Thoracic aorta (tissue), 2 donors: ENCODE measurements around the gene TPX2. TPM values are rescaled to one million over a fixed set of nuclear protein-coding genes. Genes with fewer than 3 reads are reported as not detected.

Source experiments
- ATAC-seq: fragments of 150-250 bp; one replicate; pipeline ENCODE4 v1.8.0; 2017; ENCODE audit warnings: low read depth; ENCODE audit not compliant: insufficient number of reproducible peaks, low FRiP score
- DNase-seq: peaks from one replicate; pipeline ENCODE4 v3.0.0-alpha.2; 2020; ENCODE audit warnings: low spot score
- H3K27ac ChIP-seq, 2 donors: fragments of 200-600 bp; sonication (generic); 1 replicate in 1 of 2; 2 replicates in 1 of 2; pipeline ENCODE4 v1.5.1; 2016; ENCODE audit warnings: mild to moderate bottlenecking in 2 of 2, moderate library complexity in 2 of 2
- H3K27me3 ChIP-seq: fragments of 200-600 bp; sonication (generic); replicated peaks from 2 replicates; pipeline ENCODE4 v1.6.0; 2016; ENCODE audit warnings: mild to moderate bottlenecking; ENCODE audit not compliant: insufficient read depth
- H3K36me3 ChIP-seq: fragments of 200-600 bp; sonication (generic); one replicate; pipeline ENCODE4 v1.5.1; 2016
- H3K4me1 ChIP-seq, 2 donors: fragments of 200-600 bp; sonication (generic); 1 replicate in 1 of 2; 2 replicates in 1 of 2; pipeline versions ENCODE4 v1.5.1 to v1.6.0; 2016; ENCODE audit warnings: low read depth in 2 of 2, mild to moderate bottlenecking in 1 of 2; ENCODE audit not compliant: control insufficient read depth in 1 of 2
- H3K4me3 ChIP-seq: fragments of 200-600 bp; sonication (generic); 2 replicates; pipeline ENCODE4 v1.5.1; 2016; ENCODE audit warnings: mild to moderate bottlenecking
- H3K9me3 ChIP-seq: fragments of 200-600 bp; sonication (generic); 2 replicates; pipeline ENCODE4 v1.5.1; 2016
- total RNA-seq, 2 donors: library from RNA; depleted of rRNA; stranded (reverse); fragments of >200 nt; gene quantifications; one replicate each; pipeline versions ENCODE4 v1.1.0 to v1.2.3, GENCODE V29; 2016
- TF ChIP-seq, protein P1 (sequence below): fragments of 200-600 bp; sonication (generic); IDR thresholded peaks from one replicate; pipeline ENCODE4 v1.5.1; 2019; ENCODE audit warnings: antibody characterized with exemption

Gene TPX2
- total RNA-seq, 2 donors from 2014 or later, result 1.5 TPM

DNA sequence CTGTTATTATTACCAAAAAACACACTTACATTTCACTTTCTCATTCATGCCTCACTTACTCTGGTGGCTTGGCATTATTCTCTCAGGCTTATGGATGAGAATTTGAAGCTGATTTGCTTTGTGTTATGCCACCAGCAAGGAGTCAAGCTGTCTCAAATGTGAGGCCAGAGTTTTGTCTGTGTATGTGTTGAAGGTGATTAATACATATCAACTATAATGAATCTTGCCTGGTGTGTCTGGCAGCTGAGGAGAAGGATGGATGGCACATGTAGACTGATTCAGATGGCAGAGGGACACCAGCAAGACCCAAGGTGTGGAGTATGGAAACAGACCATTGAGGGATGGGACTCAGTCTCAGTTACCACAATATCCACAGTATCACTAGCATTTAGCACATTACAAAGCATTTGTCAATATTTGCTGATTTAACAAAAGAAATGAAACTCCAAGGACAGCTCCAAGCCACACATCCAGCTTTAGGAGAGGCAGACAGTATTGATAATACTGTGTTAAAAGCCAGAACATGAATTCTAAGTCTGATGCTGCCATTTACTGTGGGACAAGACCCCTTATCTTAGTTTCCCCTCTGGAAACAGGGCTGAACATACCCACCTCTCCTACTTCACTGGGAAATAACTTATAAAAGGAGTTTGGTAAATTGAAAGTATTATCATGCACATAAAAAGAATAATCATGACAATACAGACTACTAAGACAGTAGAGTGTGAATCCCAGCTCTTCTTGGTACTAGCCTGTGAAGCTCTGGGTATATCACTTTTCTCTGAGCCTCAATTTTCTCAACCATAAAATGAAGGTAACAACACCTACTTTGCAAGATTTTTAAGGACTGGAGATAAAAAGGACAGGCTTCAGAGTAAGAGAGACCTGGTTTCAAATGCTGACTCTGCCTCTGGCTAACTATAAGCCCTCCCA, 27.6 kb upstream of the TPX2 start:
- no peaks in the 10 kb centered on the region for H3K9me3 ChIP-seq
- TF ChIP-seq, protein P1, sequence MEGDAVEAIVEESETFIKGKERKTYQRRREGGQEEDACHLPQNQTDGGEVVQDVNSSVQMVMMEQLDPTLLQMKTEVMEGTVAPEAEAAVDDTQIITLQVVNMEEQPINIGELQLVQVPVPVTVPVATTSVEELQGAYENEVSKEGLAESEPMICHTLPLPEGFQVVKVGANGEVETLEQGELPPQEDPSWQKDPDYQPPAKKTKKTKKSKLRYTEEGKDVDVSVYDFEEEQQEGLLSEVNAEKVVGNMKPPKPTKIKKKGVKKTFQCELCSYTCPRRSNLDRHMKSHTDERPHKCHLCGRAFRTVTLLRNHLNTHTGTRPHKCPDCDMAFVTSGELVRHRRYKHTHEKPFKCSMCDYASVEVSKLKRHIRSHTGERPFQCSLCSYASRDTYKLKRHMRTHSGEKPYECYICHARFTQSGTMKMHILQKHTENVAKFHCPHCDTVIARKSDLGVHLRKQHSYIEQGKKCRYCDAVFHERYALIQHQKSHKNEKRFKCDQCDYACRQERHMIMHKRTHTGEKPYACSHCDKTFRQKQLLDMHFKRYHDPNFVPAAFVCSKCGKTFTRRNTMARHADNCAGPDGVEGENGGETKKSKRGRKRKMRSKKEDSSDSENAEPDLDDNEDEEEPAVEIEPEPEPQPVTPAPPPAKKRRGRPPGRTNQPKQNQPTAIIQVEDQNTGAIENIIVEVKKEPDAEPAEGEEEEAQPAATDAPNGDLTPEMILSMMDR, result no peak
- peaks cover 21% of the 10 kb centered on the region for H3K36me3 ChIP-seq
- H3K27ac ChIP-seq, result peak overlapping the region; percentile 98 to 99
- H3K27me3 ChIP-seq, result no peaks in the 10 kb centered on the region
- peaks cover 71 to 93% of the 10 kb centered on the region in 2 donors for H3K4me1 ChIP-seq
- DNase-seq (no peak), ATAC-seq (no peak)
- H3K4me3 ChIP-seq, result peak overlapping the region; percentile 65

DNA sequence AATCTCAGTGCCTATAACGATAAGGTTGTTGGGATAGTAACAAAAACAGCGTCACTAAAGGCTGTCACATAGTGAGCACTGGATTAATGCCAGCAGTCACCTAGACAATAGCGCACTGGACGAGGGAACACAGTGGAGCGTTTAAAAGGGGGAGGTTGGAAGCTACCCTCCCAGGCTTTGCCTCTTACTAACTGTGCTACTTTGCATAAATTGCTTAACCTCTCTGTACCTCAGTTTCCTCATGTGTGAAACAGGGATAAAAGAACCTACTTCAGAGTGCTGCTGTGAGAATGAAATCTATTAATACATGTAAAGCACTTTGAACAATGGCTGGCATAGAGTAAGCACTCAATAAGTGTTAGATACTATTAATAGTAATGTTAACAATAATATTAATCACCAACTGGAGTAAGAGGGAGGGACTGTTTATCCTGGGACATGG, 27.0 kb upstream of the TPX2 start:
- H3K27ac ChIP-seq, result peak overlapping the region; percentile 98 to 99
- peaks cover 74 to 93% of the 10 kb centered on the region in 2 donors for H3K4me1 ChIP-seq
- DNase-seq, result no peak
- TF ChIP-seq, protein P1, result no peak
- peaks cover 16% of the 10 kb centered on the region for H3K36me3 ChIP-seq
- H3K4me3 ChIP-seq, result peak overlapping the region; percentile 65
- H3K27me3 ChIP-seq, result no peaks in the 10 kb centered on the region
- ATAC-seq, result peak; percentile 29
- no peaks in the 10 kb centered on the region for H3K9me3 ChIP-seq

- Histone ChIP-seq H3K4me1 (peaks cover 79 to 98% of the 10 kb centered on the region in 2 donors), H3K27ac (peak overlapping the region; percentile 98 to 99), H3K4me3 (peak overlapping the region; percentile 65), H3K36me3 (peaks cover 13% of the 10 kb centered on the region), H3K27me3 (no peaks in the 10 kb centered on the region), H3K9me3 (no peaks in the 10 kb centered on the region)
- DNase-seq (peak; percentile 82), ATAC-seq (peak; percentile 78)
- TF ChIP-seq, protein P1, result no peak
Observed at GRCh38 chr20:31712564-31713311, 26.4 kb upstream of the TPX2 start.

DNA sequence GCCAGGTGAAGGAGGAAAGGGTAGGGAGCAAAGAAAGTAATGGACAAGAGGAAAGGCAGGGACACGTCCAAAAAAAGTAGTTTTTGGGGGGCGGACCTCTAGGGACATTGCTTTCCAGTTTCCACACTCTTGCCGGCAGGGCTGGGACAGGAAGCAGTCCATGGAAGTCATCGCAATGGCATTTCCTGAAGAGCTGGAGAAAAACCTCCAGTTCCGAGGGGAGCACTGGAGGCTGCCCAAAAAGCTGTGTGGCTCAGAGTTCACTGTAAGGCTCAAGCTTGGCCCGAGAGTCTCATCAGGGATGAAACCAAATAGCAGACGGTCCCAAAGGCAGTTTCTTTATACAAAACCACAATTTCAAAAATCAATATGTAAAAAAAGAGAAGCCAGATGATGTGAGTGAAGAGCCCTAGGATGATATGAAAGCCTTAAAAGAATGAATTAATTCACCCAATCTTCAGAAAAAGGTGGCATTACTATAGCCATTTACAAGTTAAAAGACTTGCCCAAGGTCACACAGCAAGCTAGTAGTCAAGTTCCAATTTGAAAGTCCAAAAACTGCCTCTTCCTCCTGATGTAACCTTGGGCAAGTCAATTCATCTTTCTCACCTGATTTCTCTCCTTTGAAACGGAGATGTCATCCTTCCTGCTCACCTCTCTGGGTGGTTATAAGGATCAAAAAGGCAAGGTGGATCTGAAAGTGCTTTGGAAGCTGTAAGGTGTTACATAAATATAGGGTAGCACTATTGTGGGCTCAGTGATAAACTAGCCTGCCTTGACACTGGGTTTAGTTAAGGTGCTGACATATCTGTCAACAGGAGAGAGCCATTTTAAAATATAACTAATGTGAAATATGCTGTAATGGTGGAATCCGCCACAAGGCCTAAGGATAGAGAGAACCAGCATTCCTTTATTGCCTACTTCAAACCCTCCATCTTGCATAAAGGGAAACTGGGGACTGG, 25.5 kb upstream of the TPX2 start:
- DNase-seq (peak; percentile 62), ATAC-seq (peak; percentile 47)
- H3K4me3 ChIP-seq, result peak overlapping the region; percentile 65
- peaks cover 78 to 98% of the 10 kb centered on the region in 2 donors for H3K4me1 ChIP-seq
- H3K9me3 ChIP-seq, result no peaks in the 10 kb centered on the region
- TF ChIP-seq, protein P1, result no peak
- peak overlapping the region; percentile 98 to 99 for H3K27ac ChIP-seq
- H3K36me3 ChIP-seq, result peaks cover 12% of the 10 kb centered on the region
- H3K27me3 ChIP-seq, result no peaks in the 10 kb centered on the region
